Lower lobe of right lung (tissue), 2 donors: ENCODE results near the gene KCNE3. TPM values are rescaled to one million over a fixed set of nuclear protein-coding genes. Genes with fewer than 3 reads are reported as not detected.

Experiments
- ATAC-seq, 2 donors: fragments of 200-7000 bp; cut with Tn5 transposase; one replicate each; pipeline ENCODE4 v1.9.1; 2020 to 2022; ENCODE audit warnings: mild to moderate bottlenecking in 2 of 2, moderate library complexity in 2 of 2
- DNase-seq: peaks from one replicate; pipeline ENCODE4 v3.0.0-alpha.2; 2020
- H3K27ac ChIP-seq: fragments of 200-600 bp; one replicate; pipeline ENCODE4 v1.8.0; 2022
- H3K27me3 ChIP-seq: fragments of 200-600 bp; one replicate; pipeline ENCODE4 v1.8.0; 2022; ENCODE audit warnings: low read depth
- H3K36me3 ChIP-seq: fragments of 200-600 bp; one replicate; pipeline ENCODE4 v1.8.0; 2022; ENCODE audit warnings: mild to moderate bottlenecking
- H3K4me1 ChIP-seq: fragments of 200-600 bp; one replicate; pipeline ENCODE4 v1.8.0; 2022
- H3K4me3 ChIP-seq: fragments of 200-600 bp; one replicate; pipeline ENCODE4 v1.8.0; 2022; ENCODE audit warnings: mild to moderate bottlenecking
- H3K9me3 ChIP-seq: fragments of 200-600 bp; one replicate; pipeline ENCODE4 v1.8.0; 2022
- CTCF ChIP-seq: fragments of 200-600 bp; IDR thresholded peaks from one replicate; pipeline ENCODE4 v1.8.0; 2022; ENCODE audit warnings: antibody characterized with exemption, mild to moderate bottlenecking
- intact Hi-C: fragments of 100-400 bp; cut with DNase I; formaldehyde crosslinking; loops from one replicate; pipeline ENCODE4 v1.11.0; 2022
- total RNA-seq: library from RNA; stranded (reverse); fragmentation: NEBNext Ultra II Directional; extraction: Animal tissue kit (Norgen Biotek cat#: 25700); gene quantifications from one replicate; pipeline ENCODE4 v1.2.1, GENCODE V29; 2021
- donor health status: DM: no; HTN: yes; CAD: no; lungs with severe emphysema.

The KCNE3 gene
- total RNA-seq, 1 donor from 2014 or later = 34.9 TPM

- H3K4me1 ChIP-seq = peaks cover 13% of the 10 kb centered on the region
- H3K27me3 ChIP-seq = no peaks in the 10 kb centered on the region
- intact Hi-C loops = no loop called here
- peaks cover 7% of the 10 kb centered on the region for H3K36me3 ChIP-seq
- H3K9me3 ChIP-seq = no peaks in the 10 kb centered on the region
- ATAC-seq (no peak), DNase-seq (no peak)
- H3K27ac ChIP-seq = no peak overlapping the region
- TF ChIP-seq CTCF = no peak
- no peak overlapping the region for H3K4me3 ChIP-seq
Observed at GRCh38 chr11:74494916-74495315, 27.6 kb upstream of the KCNE3 start.

GRCh38 chr11:74493791-74494630 is 26.7 kb upstream of the KCNE3 start:
- no peak for TF ChIP-seq CTCF
- no peaks in the 10 kb centered on the region for H3K27me3 ChIP-seq
- peaks cover 13% of the 10 kb centered on the region for H3K4me1 ChIP-seq
- DNase-seq (no peak), ATAC-seq (no peak)
- H3K4me3 ChIP-seq = peak overlapping the region; percentile 95
- peak overlapping the region; percentile 100 for H3K27ac ChIP-seq
- intact Hi-C loops = no loop called here
- H3K36me3 ChIP-seq = peaks cover 7% of the 10 kb centered on the region
- no peaks in the 10 kb centered on the region for H3K9me3 ChIP-seq

- Histone ChIP-seq H3K36me3 (peaks cover 7% of the 10 kb centered on the region), H3K4me1 (peaks cover 13% of the 10 kb centered on the region), H3K9me3 (no peaks in the 10 kb centered on the region), H3K27ac (peak within 1 kb of the TSS; percentile 100), H3K4me3 (peak within 1 kb of the TSS; percentile 95), H3K27me3 (no peaks in the 10 kb centered on the region)
- ATAC-seq (peak; percentile 99), DNase-seq (peak; percentile 100)
- intact Hi-C loops = no loop called here
- TF ChIP-seq CTCF = no peak
Observed at GRCh38 chr11:74492974-74493790, 25.8 kb upstream of the KCNE3 start, which contains the start of gene LIPT2. Gene LIPT2 (minus strand): TSS chr11:74493724. CDS start chr11:74493703, 21 bp downstream.

- H3K4me3 ChIP-seq = no peak overlapping the region
- no peak for DNase-seq
- no peak for ATAC-seq
Observed at GRCh38 chr11:74492084-74492483, 24.7 kb upstream of the KCNE3 start.

More at GRCh38 chr11:74492084-74492483, 24.7 kb upstream of the KCNE3 start:
- intact Hi-C loops = no loop called here
- H3K9me3 ChIP-seq = no peaks in the 10 kb centered on the region
- H3K4me1 ChIP-seq = peaks cover 13% of the 10 kb centered on the region
- TF ChIP-seq CTCF = no peak
- peaks cover 7% of the 10 kb centered on the region for H3K36me3 ChIP-seq
- no peaks in the 10 kb centered on the region for H3K27me3 ChIP-seq
- no peak overlapping the region for H3K27ac ChIP-seq
